HepG2 (cell line): ENCODE results near the gene DDTL. TPM values are rescaled to one million over a fixed set of nuclear protein-coding genes. Genes with fewer than 3 reads are reported as not detected.
A peak's percentile ranks its signal among the peaks of the same experiment; 100 is the strongest.

Experiments
- ATF1 ChIP-seq: IDR thresholded peaks from 2 replicates; pipeline ENCODE4 v1.6.1; 2016; ENCODE audit warnings: mild to moderate bottlenecking, control low read depth
- CEBPB ChIP-seq: IDR thresholded peaks from 2 replicates; pipeline ENCODE4 v1.6.1; 2011; ENCODE audit warnings: low read depth, low read length, improper control_type of control experiment, borderline replicate concordance
- EHMT2 ChIP-seq: fragments of 200-600 bp; sonication (generic); IDR thresholded peaks from 2 replicates; pipeline ENCODE4 v1.7.0; 2017; ENCODE audit warnings: antibody characterized with exemption, low read depth, low read length, borderline replicate concordance
- ELF3 ChIP-seq: IDR thresholded peaks from 2 replicates; pipeline ENCODE4 v1.6.1; 2016; ENCODE audit warnings: missing genetic modification reagents, missing compliant biosample characterization
- EP300 ChIP-seq, 3 experiments: sonication (generic) in 1 of 3; formaldehyde crosslinking in 1 of 3; IDR thresholded peaks; 2 replicates each; pipeline versions ENCODE4 v1.5.1 to v1.6.1; 2011 to 2020; ENCODE audit warnings: low read depth in 2 of 3, low read length in 2 of 3, borderline replicate concordance in 1 of 3, improper control_type of control experiment in 1 of 3, mild to moderate bottlenecking in 1 of 3, missing genetic modification reagents in 1 of 3, moderate library complexity in 1 of 3
- FLYWCH1 ChIP-seq: sonication (generic); formaldehyde crosslinking; IDR thresholded peaks from 2 replicates; pipeline ENCODE4 v1.8.1; 2023; ENCODE audit warnings: mild to moderate bottlenecking, missing genetic modification reagents
- HDAC1 ChIP-seq: sonication (generic); formaldehyde crosslinking; IDR thresholded peaks from 2 replicates; pipeline ENCODE4 v1.5.1; 2020; ENCODE audit warnings: mild to moderate bottlenecking, missing genetic modification reagents
- KLF16 ChIP-seq, 2 experiments: sonication (generic) in 1 of 2; formaldehyde crosslinking in 1 of 2; IDR thresholded peaks; 2 replicates each; pipeline versions ENCODE4 v1.6.1 to v1.8.0; 2016 to 2023; ENCODE audit warnings: missing genetic modification reagents in 2 of 2, missing compliant biosample characterization in 1 of 2
- LCORL ChIP-seq, 2 experiments: fragments of 450-650 bp in 1 of 2; sonication (generic) in 1 of 2; formaldehyde crosslinking in 1 of 2; IDR thresholded peaks; 2 replicates each; pipeline versions ENCODE4 v1.5.0 to v1.6.1; 2017 to 2020; ENCODE audit warnings: antibody characterized with exemption in 1 of 2, missing genetic modification reagents in 1 of 2
- MXD4 ChIP-seq: IDR thresholded peaks from 2 replicates; pipeline ENCODE4 v1.6.1; 2016; ENCODE audit warnings: mild to moderate bottlenecking, missing biosample characterization, missing genetic modification reagents
- NKX3-1 ChIP-seq: sonication (generic); formaldehyde crosslinking; IDR thresholded peaks from 2 replicates; pipeline ENCODE4 v1.5.0; 2020; ENCODE audit warnings: missing genetic modification reagents
- PITX1 ChIP-seq: sonication (generic); formaldehyde crosslinking; IDR thresholded peaks from 2 replicates; pipeline ENCODE4 v1.5.1; 2020; ENCODE audit warnings: mild to moderate bottlenecking, missing genetic modification reagents
- PTBP1 ChIP-seq: fragments of 200-400 bp; formaldehyde crosslinking; IDR thresholded peaks from 2 replicates; pipeline ENCODE4 v1.6.1; 2018; ENCODE audit warnings: low read length, low read depth; ENCODE audit not compliant: poor library complexity, severe bottlenecking
- TSC22D2 ChIP-seq: sonication (generic); formaldehyde crosslinking; IDR thresholded peaks from 2 replicates; pipeline ENCODE4 v1.5.1; 2020; ENCODE audit warnings: missing genetic modification reagents, mild to moderate bottlenecking, borderline replicate concordance
- XBP1 ChIP-seq: sonication (generic); formaldehyde crosslinking; IDR thresholded peaks from 2 replicates; pipeline ENCODE4 v1.5.0; 2020; ENCODE audit warnings: missing genetic modification reagents
- YEATS2 ChIP-seq: sonication (generic); formaldehyde crosslinking; IDR thresholded peaks from 2 replicates; pipeline ENCODE4 v1.4.0; 2020; ENCODE audit warnings: missing genetic modification reagents, borderline replicate concordance
- ZFP90 ChIP-seq: sonication (generic); formaldehyde crosslinking; IDR thresholded peaks from 2 replicates; pipeline ENCODE4 v1.8.0; 2022; ENCODE audit warnings: missing genetic modification reagents, mild to moderate bottlenecking, inconsistent platforms, borderline replicate concordance
- ZNF20 ChIP-seq: sonication (generic); formaldehyde crosslinking; IDR thresholded peaks from 2 replicates; pipeline ENCODE4 v1.4.0; 2020; ENCODE audit warnings: mild to moderate bottlenecking, moderate library complexity, missing genetic modification reagents
- ZNF224 ChIP-seq: sonication (generic); formaldehyde crosslinking; IDR thresholded peaks from 2 replicates; pipeline ENCODE4 v1.5.0; 2020; ENCODE audit warnings: mild to moderate bottlenecking, missing genetic modification reagents
- ZNF263 ChIP-seq: sonication (generic); formaldehyde crosslinking; IDR thresholded peaks from 2 replicates; pipeline ENCODE4 v1.4.0; 2020; ENCODE audit warnings: missing genetic modification reagents
- ZSCAN12 ChIP-seq: sonication (generic); formaldehyde crosslinking; IDR thresholded peaks from 2 replicates; pipeline ENCODE4 v1.9.0; 2021; ENCODE audit warnings: mild to moderate bottlenecking, missing genetic modification reagents
- polyA plus RNA-seq, 8 experiments: library from polyadenylated mRNA; depleted of rRNA in 3 of 8; stranded (reverse) in 7 of 8; unstranded in 1 of 8; fragments of >200 nt; fragmentation: Illumina TruSeq in 4 of 8; extraction: Trizol in 4 of 8; gene quantifications; 2 replicates each; pipeline versions ENCODE4 v1.2.1 to v1.2.3, GENCODE V29; 2011 to 2016; ENCODE audit warnings: low read depth in 4 of 8, missing spikeins in 1 of 8, mixed read lengths in 1 of 8; ENCODE audit not compliant: insufficient read depth in 1 of 8
- total RNA-seq, 5 experiments: library from RNA; depleted of rRNA; stranded (reverse); fragments of >200 nt; fragmentation: Illumina TruSeq; extraction: Trizol; gene quantifications; 2 replicates each; pipeline ENCODE4 v1.2.3, GENCODE V29; 2016; ENCODE audit warnings: low read depth in 1 of 5
- TF ChIP-seq, protein P1 (sequence below): fragments of 450-650 bp; IDR thresholded peaks from 2 replicates; pipeline ENCODE4 v1.6.1; 2017; ENCODE audit warnings: mild to moderate bottlenecking
- TF ChIP-seq, protein P2 (sequence below): sonication (generic); formaldehyde crosslinking; IDR thresholded peaks from 2 replicates; pipeline ENCODE4 v1.4.0; 2020; ENCODE audit warnings: missing genetic modification reagents

The DDTL gene
- total and polyA plus RNA-seq, 2 of the 13 experiments (the other 11 are each of a cell fraction or from before 2014, with no cell fraction given), result 0.31 TPM; not detected in 1

GRCh38 chr22:24009227-24010017 lies 42.7 kb downstream of the DDTL start (continued):
- TF ChIP-seq CEBPB (no peak; the same call in 1 of the 2 replicates), ZFP90 (0 out of 2 replicates have a peak, but pooled peaks have one; percentile 10), PTBP1 (no peak), YEATS2 (no peak), ZNF224 (CRISPR knock-in tag) (no peak), ZNF20 (no peak), ELF3 (CRISPR knock-in tag) (peak; percentile 81), LCORL (IDR thresholded peaks at IDR 0.05) (no peak), LCORL (CRISPR knock-in tag; IDR thresholded peaks at IDR 0.05) (no peak), ATF1 (peak; percentile 66; the same call in 1 of the 2 replicates), MXD4 (CRISPR knock-in tag) (peak; percentile 23; the same call in 1 of the 2 replicates), PITX1 (0 out of 2 replicates have a peak, but pooled peaks have one; percentile 9), KLF16 (CRISPR knock-in tag; IDR thresholded peaks at IDR 0.05) (0 out of 4 replicates have a peak, but pooled peaks of 1 of the 2 experiments have one; percentile 51), ZNF263 (CRISPR knock-in tag) (0 out of 2 replicates have a peak, but pooled peaks have one; percentile 16), NKX3-1 (CRISPR knock-in tag) (no peak), XBP1 (no peak), HDAC1 (CRISPR knock-in tag) (0 out of 2 replicates have a peak, but pooled peaks have one; percentile 33), TSC22D2 (CRISPR knock-in tag) (peak; percentile 18; the same call in 1 of the 2 replicates), FLYWCH1 (CRISPR knock-in tag) (no peak), EHMT2 (no peak), EP300 (IDR thresholded peaks at IDR 0.05; ENCODE audit: low read depth in 2 of 2, low read length in 2 of 2) (peak; percentile 29 to 87; a peak in 2 of 4 replicates), EP300 (CRISPR knock-in tag; IDR thresholded peaks at IDR 0.05; ENCODE audit: borderline replicate concordance) (peak; percentile 77), ZSCAN12 (CRISPR knock-in tag) (no peak)
- TF ChIP-seq, protein P1, sequence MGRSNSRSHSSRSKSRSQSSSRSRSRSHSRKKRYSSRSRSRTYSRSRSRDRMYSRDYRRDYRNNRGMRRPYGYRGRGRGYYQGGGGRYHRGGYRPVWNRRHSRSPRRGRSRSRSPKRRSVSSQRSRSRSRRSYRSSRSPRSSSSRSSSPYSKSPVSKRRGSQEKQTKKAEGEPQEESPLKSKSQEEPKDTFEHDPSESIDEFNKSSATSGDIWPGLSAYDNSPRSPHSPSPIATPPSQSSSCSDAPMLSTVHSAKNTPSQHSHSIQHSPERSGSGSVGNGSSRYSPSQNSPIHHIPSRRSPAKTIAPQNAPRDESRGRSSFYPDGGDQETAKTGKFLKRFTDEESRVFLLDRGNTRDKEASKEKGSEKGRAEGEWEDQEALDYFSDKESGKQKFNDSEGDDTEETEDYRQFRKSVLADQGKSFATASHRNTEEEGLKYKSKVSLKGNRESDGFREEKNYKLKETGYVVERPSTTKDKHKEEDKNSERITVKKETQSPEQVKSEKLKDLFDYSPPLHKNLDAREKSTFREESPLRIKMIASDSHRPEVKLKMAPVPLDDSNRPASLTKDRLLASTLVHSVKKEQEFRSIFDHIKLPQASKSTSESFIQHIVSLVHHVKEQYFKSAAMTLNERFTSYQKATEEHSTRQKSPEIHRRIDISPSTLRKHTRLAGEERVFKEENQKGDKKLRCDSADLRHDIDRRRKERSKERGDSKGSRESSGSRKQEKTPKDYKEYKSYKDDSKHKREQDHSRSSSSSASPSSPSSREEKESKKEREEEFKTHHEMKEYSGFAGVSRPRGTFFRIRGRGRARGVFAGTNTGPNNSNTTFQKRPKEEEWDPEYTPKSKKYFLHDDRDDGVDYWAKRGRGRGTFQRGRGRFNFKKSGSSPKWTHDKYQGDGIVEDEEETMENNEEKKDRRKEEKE, result no peak
- TF ChIP-seq, protein P2, sequence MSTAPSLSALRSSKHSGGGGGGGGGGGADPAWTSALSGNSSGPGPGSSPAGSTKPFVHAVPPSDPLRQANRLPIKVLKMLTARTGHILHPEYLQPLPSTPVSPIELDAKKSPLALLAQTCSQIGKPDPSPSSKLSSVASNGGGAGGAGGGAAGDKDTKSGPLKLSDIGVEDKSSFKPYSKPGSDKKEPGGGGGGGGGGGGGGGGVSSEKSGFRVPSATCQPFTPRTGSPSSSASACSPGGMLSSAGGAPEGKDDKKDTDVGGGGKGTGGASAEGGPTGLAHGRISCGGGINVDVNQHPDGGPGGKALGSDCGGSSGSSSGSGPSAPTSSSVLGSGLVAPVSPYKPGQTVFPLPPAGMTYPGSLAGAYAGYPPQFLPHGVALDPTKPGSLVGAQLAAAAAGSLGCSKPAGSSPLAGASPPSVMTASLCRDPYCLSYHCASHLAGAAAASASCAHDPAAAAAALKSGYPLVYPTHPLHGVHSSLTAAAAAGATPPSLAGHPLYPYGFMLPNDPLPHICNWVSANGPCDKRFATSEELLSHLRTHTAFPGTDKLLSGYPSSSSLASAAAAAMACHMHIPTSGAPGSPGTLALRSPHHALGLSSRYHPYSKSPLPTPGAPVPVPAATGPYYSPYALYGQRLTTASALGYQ (CRISPR knock-in tag), result 0 out of 2 replicates have a peak, but pooled peaks have one; percentile 44
